ENCODE results near the gene DNM3.

The DNM3 gene

DNA sequence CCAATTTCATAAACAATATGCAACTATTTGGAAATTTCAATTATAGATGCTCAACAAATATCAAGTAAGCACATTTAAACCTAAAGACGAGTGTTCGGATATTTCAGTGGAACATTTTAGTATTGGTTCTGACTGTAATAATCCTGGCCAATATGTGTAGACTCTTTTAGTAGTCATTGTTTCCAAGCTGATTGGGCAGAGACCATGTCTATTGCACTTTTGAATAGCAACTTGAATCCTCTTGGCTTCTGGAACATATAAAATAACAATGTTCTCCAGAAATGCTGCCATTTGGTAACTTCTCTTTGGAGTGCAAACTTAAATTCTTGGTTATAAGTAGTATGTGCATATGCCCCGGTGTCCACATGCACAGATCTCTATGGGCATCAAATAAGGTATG lies 373.7 kb downstream of the DNM3 start:
- no peak for DNase-seq
- Histone ChIP-seq H3K9me2 (replicated peaks; ENCODE audit: insufficient read depth, low read length) (no peaks in the 10 kb centered on the region), H3K9ac (ENCODE audit: low read length) (no peak overlapping the region), H2AFZ (ENCODE audit: low read length) (no peak overlapping the region), H3K4me2 (ENCODE audit: low read depth, low read length) (no peak overlapping the region), H3K4me1 (ENCODE audit: low read length) (no peaks in the 10 kb centered on the region), H3K27me3 (replicated peaks; ENCODE audit: insufficient read depth, low read length) (no peaks in the 10 kb centered on the region), H3K27ac (ENCODE audit: low read length) (no peak overlapping the region), H4K20me1 (ENCODE audit: insufficient read depth, low read length) (no peaks in the 10 kb centered on the region), H3K79me2 (ENCODE audit: low read length) (no peaks in the 10 kb centered on the region), H3K9me3 (replicated peaks; ENCODE audit: insufficient read depth, low read length) (no peaks in the 10 kb centered on the region), H3K4me3 (ENCODE audit: low read length) (no peak overlapping the region), H3K36me3 (replicated peaks; ENCODE audit: insufficient read depth, low read length) (no peaks in the 10 kb centered on the region), H3F3A (ENCODE audit: insufficient read depth, low read length) (no peaks in the 10 kb centered on the region)
- TF ChIP-seq EZH2phosphoT487 (IDR thresholded peaks at IDR 0.05; ENCODE audit: low read length): no peak
- TF ChIP-seq, protein P1, sequence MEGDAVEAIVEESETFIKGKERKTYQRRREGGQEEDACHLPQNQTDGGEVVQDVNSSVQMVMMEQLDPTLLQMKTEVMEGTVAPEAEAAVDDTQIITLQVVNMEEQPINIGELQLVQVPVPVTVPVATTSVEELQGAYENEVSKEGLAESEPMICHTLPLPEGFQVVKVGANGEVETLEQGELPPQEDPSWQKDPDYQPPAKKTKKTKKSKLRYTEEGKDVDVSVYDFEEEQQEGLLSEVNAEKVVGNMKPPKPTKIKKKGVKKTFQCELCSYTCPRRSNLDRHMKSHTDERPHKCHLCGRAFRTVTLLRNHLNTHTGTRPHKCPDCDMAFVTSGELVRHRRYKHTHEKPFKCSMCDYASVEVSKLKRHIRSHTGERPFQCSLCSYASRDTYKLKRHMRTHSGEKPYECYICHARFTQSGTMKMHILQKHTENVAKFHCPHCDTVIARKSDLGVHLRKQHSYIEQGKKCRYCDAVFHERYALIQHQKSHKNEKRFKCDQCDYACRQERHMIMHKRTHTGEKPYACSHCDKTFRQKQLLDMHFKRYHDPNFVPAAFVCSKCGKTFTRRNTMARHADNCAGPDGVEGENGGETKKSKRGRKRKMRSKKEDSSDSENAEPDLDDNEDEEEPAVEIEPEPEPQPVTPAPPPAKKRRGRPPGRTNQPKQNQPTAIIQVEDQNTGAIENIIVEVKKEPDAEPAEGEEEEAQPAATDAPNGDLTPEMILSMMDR (IDR thresholded peaks at IDR 0.05; ENCODE audit: low read length): no peak
- no peak for TF ChIP-seq EZH2 (optimal IDR thresholded peaks at IDR 0.05; ENCODE audit: low read depth, low read length)

DNA sequence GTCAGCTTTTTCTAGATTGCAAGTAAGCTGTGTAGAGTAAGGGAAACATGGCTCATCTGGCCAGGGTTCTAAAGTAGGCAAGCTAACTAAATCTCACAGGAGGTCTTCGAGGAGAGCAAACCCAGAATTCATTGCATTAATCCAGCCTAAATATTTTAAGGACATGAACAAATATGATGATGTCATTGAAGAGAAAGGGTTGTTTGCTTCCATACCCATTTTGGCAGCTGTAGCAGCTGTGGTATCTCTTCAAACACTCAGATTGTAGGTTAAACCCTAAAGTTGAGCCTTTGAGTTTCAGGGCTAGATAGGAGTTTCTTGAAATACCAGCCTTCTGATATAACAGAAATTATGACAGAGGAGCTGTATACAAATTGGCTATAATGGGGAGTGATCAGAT lies 378.7 kb downstream of the DNM3 start:
- H4K20me1 ChIP-seq (ENCODE audit: insufficient read depth, low read length): no peaks in the 10 kb centered on the region
- no peak overlapping the region for H2AFZ ChIP-seq (ENCODE audit: low read length)
- no peaks in the 10 kb centered on the region for H3K9me2 ChIP-seq (replicated peaks; ENCODE audit: insufficient read depth, low read length)
- TF ChIP-seq EZH2phosphoT487 (IDR thresholded peaks at IDR 0.05; ENCODE audit: low read length) (no peak), EZH2 (optimal IDR thresholded peaks at IDR 0.05; ENCODE audit: low read depth, low read length) (no peak)
- TF ChIP-seq, protein P1 (IDR thresholded peaks at IDR 0.05; ENCODE audit: low read length): no peak
- H3K27me3 ChIP-seq (replicated peaks; ENCODE audit: insufficient read depth, low read length): no peaks in the 10 kb centered on the region
- DNase-seq: no peak
- H3K4me3 ChIP-seq (ENCODE audit: low read length): no peak overlapping the region
- no peaks in the 10 kb centered on the region for H3K36me3 ChIP-seq (replicated peaks; ENCODE audit: insufficient read depth, low read length)
- no peaks in the 10 kb centered on the region for H3K9me3 ChIP-seq (replicated peaks; ENCODE audit: insufficient read depth, low read length)
- H3K27ac ChIP-seq (ENCODE audit: low read length): no peak overlapping the region
- H3K4me1 ChIP-seq (ENCODE audit: low read length): no peaks in the 10 kb centered on the region
- H3K79me2 ChIP-seq (ENCODE audit: low read length): no peaks in the 10 kb centered on the region
- H3K9ac ChIP-seq (ENCODE audit: low read length): no peak overlapping the region
- no peaks in the 10 kb centered on the region for H3F3A ChIP-seq (ENCODE audit: insufficient read depth, low read length)
- no peak overlapping the region for H3K4me2 ChIP-seq (ENCODE audit: low read depth, low read length)

DNA sequence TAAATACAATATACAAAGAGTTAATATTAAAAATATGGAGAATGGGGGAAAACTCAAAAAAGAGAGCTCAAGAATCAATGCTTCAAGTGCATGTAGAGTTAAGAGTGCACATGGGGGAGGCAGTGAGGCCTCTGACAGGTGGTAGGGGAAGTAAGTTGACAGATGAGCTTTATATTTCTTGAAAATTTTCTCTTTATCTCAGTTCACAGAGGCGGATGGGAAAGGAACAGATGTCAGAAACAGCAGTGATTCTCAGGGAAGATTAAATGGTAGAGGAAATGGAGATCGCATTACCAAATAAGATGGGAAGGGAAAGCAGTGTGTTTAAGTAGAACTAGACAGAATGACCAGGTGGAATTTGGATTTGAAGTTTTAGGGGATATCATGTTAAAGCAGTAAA lies 379.1 kb downstream of the DNM3 start:
- H3K9me2 ChIP-seq (replicated peaks; ENCODE audit: insufficient read depth, low read length): no peaks in the 10 kb centered on the region

More for the DNA sequence above, 379.1 kb downstream of the DNM3 start:
- Histone ChIP-seq H3F3A (ENCODE audit: insufficient read depth, low read length) (no peaks in the 10 kb centered on the region), H3K4me2 (ENCODE audit: low read depth, low read length) (no peak overlapping the region), H3K36me3 (replicated peaks; ENCODE audit: insufficient read depth, low read length) (no peaks in the 10 kb centered on the region), H3K9ac (ENCODE audit: low read length) (no peak overlapping the region), H3K27ac (ENCODE audit: low read length) (no peak overlapping the region), H3K79me2 (ENCODE audit: low read length) (no peaks in the 10 kb centered on the region), H3K4me1 (ENCODE audit: low read length) (no peaks in the 10 kb centered on the region), H3K4me3 (ENCODE audit: low read length) (no peak overlapping the region), H3K27me3 (replicated peaks; ENCODE audit: insufficient read depth, low read length) (no peaks in the 10 kb centered on the region), H3K9me3 (replicated peaks; ENCODE audit: insufficient read depth, low read length) (no peaks in the 10 kb centered on the region), H4K20me1 (ENCODE audit: insufficient read depth, low read length) (no peaks in the 10 kb centered on the region), H2AFZ (ENCODE audit: low read length) (no peak overlapping the region)
- TF ChIP-seq, protein P1 (IDR thresholded peaks at IDR 0.05; ENCODE audit: low read length): no peak
- no peak for DNase-seq
